K562 (cell line): ENCODE data around the gene FDPS. TPM values are rescaled to one million over a fixed set of nuclear protein-coding genes. Genes with fewer than 3 reads are reported as not detected.
A peak's percentile ranks its signal among the peaks of the same experiment; 100 is the strongest.

ENCODE experiments used
- ATAC-seq: fragments of 200-7000 bp; cut with Tn5 transposase; 3 replicates; pipeline ENCODE4 v1.9.1; 2020; ENCODE audit warnings: moderate library complexity
- BruUV-seq: library from RNA; stranded (reverse); fragments of 400-500 nt; replicated peaks from 2 replicates; lab custom pipeline; 2021; lab: Mats Ljungman, UMichigan
- CTCF ChIA-PET: fragments of 300-600 bp; formaldehyde crosslinking; extraction: SDS; loops from one replicate; lab custom pipeline; 2021; ENCODE audit warnings: low intra/inter-chr PET ratio; lab: Yijun Ruan, JAX
- POLR2A ChIA-PET: fragments of 300-600, 350-650 bp; sonication (Branson Sonifier 250); formaldehyde crosslinking; extraction: SDS; loops from one replicate; lab custom pipeline; 2021; ENCODE audit warnings: antibody characterized with exemption, inconsistent platforms; lab: Yijun Ruan, JAX
- DNase-seq, 4 experiments: peaks; one replicate each; pipeline versions ENCODE4 v3.0.0 to v3.0.0-alpha.2; 2011 to 2018; ENCODE audit warnings: low spot score in 3 of 4, mixed read lengths in 3 of 4; ENCODE audit errors: extremely low read depth in 1 of 4
- FAIRE-seq: peaks from 2 replicates; lab custom pipeline; 2011; peaks lifted over from hg19 to GRCh38; lab: Jason Lieb, UNC
- H2AFZ ChIP-seq: 2 replicates; pipeline ENCODE4 v1.6.0; 2011; ENCODE audit warnings: low read depth, low read length, control low read depth, inconsistent platforms
- H3K27ac ChIP-seq: fragments of 200-600 bp; 3 replicates; pipeline ENCODE4 v1.8.0; 2011; ENCODE audit warnings: low read depth, mild to moderate bottlenecking, control low read depth, inconsistent platforms, low read length, moderate library complexity, mixed read lengths; ENCODE audit errors: extremely low read depth
- H3K27me3 ChIP-seq, 2 experiments: fragments of 300-600 bp in 1 of 2; 2 replicates in 1 of 2; 3 replicates in 1 of 2; pipeline versions ENCODE4 v1.6.0 to v1.8.0; 2011; ENCODE audit warnings: inconsistent platforms in 2 of 2, low read length in 2 of 2, mild to moderate bottlenecking in 1 of 2, mixed read lengths in 1 of 2, moderate library complexity in 1 of 2; ENCODE audit not compliant: control insufficient read depth in 2 of 2, insufficient read depth in 2 of 2
- H3K36me3 ChIP-seq: fragments of 300-600 bp; 3 replicates; pipeline ENCODE4 v1.8.0; 2011; ENCODE audit warnings: mild to moderate bottlenecking, low read length, inconsistent platforms; ENCODE audit not compliant: control insufficient read depth, insufficient read depth
- H3K4me1 ChIP-seq, 2 experiments: fragments of 200-600 bp in 1 of 2; replicated peaks in 1 of 2; 2 replicates in 1 of 2; 3 replicates in 1 of 2; pipeline versions ENCODE4 v1.5.1 to v1.8.0; 2011; ENCODE audit warnings: inconsistent platforms in 2 of 2, low read length in 2 of 2, mild to moderate bottlenecking in 1 of 2, mixed read lengths in 1 of 2, moderate library complexity in 1 of 2; ENCODE audit not compliant: control insufficient read depth in 2 of 2, insufficient read depth in 2 of 2
- H3K4me2 ChIP-seq: 2 replicates; pipeline ENCODE4 v1.6.1; 2011; ENCODE audit warnings: low read length, control low read depth, inconsistent platforms, mixed read lengths; ENCODE audit not compliant: insufficient read depth
- H3K4me3 ChIP-seq: fragments of 200-600 bp; sonication (generic), shearing (Covaris generic); 2 replicates; pipeline ENCODE4 v1.5.1; 2016; ENCODE audit warnings: control low read depth, inconsistent platforms
- H3K79me2 ChIP-seq: fragments of 200-600 bp; 3 replicates; pipeline ENCODE4 v1.8.0; 2011; ENCODE audit warnings: low read length, inconsistent platforms; ENCODE audit not compliant: control insufficient read depth, insufficient read depth
- H3K9ac ChIP-seq, 2 experiments: 2 replicates each; pipeline versions ENCODE4 v1.6.0 to v1.6.1; 2011; ENCODE audit warnings: low read depth in 2 of 2, low read length in 2 of 2, control low read depth in 1 of 2, inconsistent platforms in 1 of 2, mild to moderate bottlenecking in 1 of 2, mixed read lengths in 1 of 2; ENCODE audit not compliant: insufficient read depth in 1 of 2
- H3K9me1 ChIP-seq: one replicate; pipeline ENCODE4 v1.6.0; 2011; ENCODE audit warnings: inconsistent platforms, mild to moderate bottlenecking, low read length, moderate library complexity; ENCODE audit not compliant: control insufficient read depth, insufficient read depth
- H3K9me3 ChIP-seq: replicated peaks from 2 replicates; pipeline ENCODE4 v1.5.1; 2011; ENCODE audit warnings: low read depth, low read length, inconsistent platforms; ENCODE audit not compliant: control insufficient read depth, insufficient read depth
- H4K20me1 ChIP-seq: replicated peaks from 2 replicates; pipeline ENCODE4 v1.6.1; 2011; ENCODE audit warnings: low read length, inconsistent platforms, mixed read lengths; ENCODE audit not compliant: control insufficient read depth, insufficient read depth
- ETV5 ChIP-seq: sonication (generic); formaldehyde crosslinking; IDR thresholded peaks from 2 replicates; pipeline ENCODE4 v1.4.0; 2020; ENCODE audit warnings: low read depth, mild to moderate bottlenecking, missing genetic modification reagents
- GATA2 ChIP-seq: sonication (generic); formaldehyde crosslinking; IDR thresholded peaks from 2 replicates; pipeline ENCODE4 v1.4.0; 2020; ENCODE audit warnings: mild to moderate bottlenecking, missing genetic modification reagents
- ZFX ChIP-seq: sonication (generic); formaldehyde crosslinking; IDR thresholded peaks from 2 replicates; pipeline ENCODE4 v1.8.0; 2022; ENCODE audit warnings: mild to moderate bottlenecking, missing genetic modification reagents, moderate library complexity
- WGBS: fragments of 100-300 bp; shearing (Covaris generic); methylation state at CpG from one replicate; pipeline ENCODE4 v1.1.6; 2016; ENCODE audit warnings: low coverage, mixed read lengths; ENCODE audit not compliant: insufficient coverage; ENCODE audit errors: missing lambda C conversion rate; 5-methylcytosine and 5-hydroxymethylcytosine counted together
- in situ Hi-C: fragments of 300-500 bp; cut with MboI; formaldehyde crosslinking; loops from 4 replicates; pipeline ENCODE4 v1.15.0; 2018; ENCODE audit warnings: inconsistent platforms, mixed read lengths
- intact Hi-C: fragments of 100-400 bp; cut with micrococcal nuclease; formaldehyde crosslinking; loops from 2 replicates; pipeline ENCODE4 v1.14.2; 2022
- polyA plus RNA-seq, 8 experiments: library from polyadenylated mRNA; depleted of rRNA in 4 of 8; stranded (reverse) in 5 of 8; unstranded in 3 of 8; fragments of >200 nt; fragmentation: Nextera tagmentation in 2 of 8; fragmentation: Illumina TruSeq in 1 of 8; extraction: Ambion mirVana in 2 of 8; extraction: Trizol in 1 of 8; gene quantifications; 2 replicates each; pipeline versions ENCODE4 v1.2.1 to v1.2.3, GENCODE V29; 2011 to 2014; ENCODE audit warnings: inconsistent platforms in 1 of 8, missing spikeins in 1 of 8
- total RNA-seq, 7 experiments: library from RNA; depleted of rRNA in 6 of 7; stranded (reverse); fragments of >200 nt in 6 of 7; fragmentation: Illumina TruSeq in 2 of 7; extraction: Trizol in 2 of 7; gene quantifications; 2 replicates each; pipeline versions ENCODE4 v1.2.1 to v1.2.3, GENCODE V29; 2011 to 2021; ENCODE audit warnings: low replicate concordance in 1 of 7
- TF ChIP-seq, protein P1 (sequence below): sonication (generic); formaldehyde crosslinking; IDR thresholded peaks from 2 replicates; pipeline ENCODE4 v1.9.0; 2022; ENCODE audit warnings: mild to moderate bottlenecking, missing genetic modification reagents
- TF ChIP-seq, protein P2 (sequence below), 2 experiments: fragments of 200-800 bp in 1 of 2; sonication (Bioruptor generic) in 1 of 2; sonication (generic) in 1 of 2; formaldehyde crosslinking in 1 of 2; IDR thresholded peaks in 1 of 2; conservative IDR thresholded peaks in 1 of 2; 2 replicates each; pipeline versions ENCODE4 v1.5.0 to v1.6.1; 2016 to 2020; ENCODE audit warnings: missing compliant biosample characterization in 1 of 2, missing genetic modification characterization in 1 of 2, missing genetic modification reagents in 1 of 2
- TF ChIP-seq, protein P3 (sequence below): sonication (generic); formaldehyde crosslinking; IDR thresholded peaks from 2 replicates; pipeline ENCODE4 v1.8.0; 2022; ENCODE audit warnings: mild to moderate bottlenecking, low read depth, missing genetic modification reagents
- TF ChIP-seq, protein P4 (sequence below): fragments of 450-650 bp; conservative IDR thresholded peaks from 2 replicates; pipeline ENCODE4 v1.6.1; 2016; ENCODE audit warnings: missing genetic modification characterization, low read depth, mild to moderate bottlenecking, missing compliant biosample characterization, moderate library complexity
- TF ChIP-seq, protein P5 (sequence below): sonication (generic); formaldehyde crosslinking; IDR thresholded peaks from 2 replicates; pipeline ENCODE4 v1.8.1; 2023; ENCODE audit warnings: missing genetic modification reagents, mild to moderate bottlenecking, borderline replicate concordance

FDPS gene
- total and polyA plus RNA-seq, 9 of the 15 experiments (the other 6 are each of a cell fraction or from before 2014, with no cell fraction given) = 247 to 884 (median 360) TPM

DNA sequence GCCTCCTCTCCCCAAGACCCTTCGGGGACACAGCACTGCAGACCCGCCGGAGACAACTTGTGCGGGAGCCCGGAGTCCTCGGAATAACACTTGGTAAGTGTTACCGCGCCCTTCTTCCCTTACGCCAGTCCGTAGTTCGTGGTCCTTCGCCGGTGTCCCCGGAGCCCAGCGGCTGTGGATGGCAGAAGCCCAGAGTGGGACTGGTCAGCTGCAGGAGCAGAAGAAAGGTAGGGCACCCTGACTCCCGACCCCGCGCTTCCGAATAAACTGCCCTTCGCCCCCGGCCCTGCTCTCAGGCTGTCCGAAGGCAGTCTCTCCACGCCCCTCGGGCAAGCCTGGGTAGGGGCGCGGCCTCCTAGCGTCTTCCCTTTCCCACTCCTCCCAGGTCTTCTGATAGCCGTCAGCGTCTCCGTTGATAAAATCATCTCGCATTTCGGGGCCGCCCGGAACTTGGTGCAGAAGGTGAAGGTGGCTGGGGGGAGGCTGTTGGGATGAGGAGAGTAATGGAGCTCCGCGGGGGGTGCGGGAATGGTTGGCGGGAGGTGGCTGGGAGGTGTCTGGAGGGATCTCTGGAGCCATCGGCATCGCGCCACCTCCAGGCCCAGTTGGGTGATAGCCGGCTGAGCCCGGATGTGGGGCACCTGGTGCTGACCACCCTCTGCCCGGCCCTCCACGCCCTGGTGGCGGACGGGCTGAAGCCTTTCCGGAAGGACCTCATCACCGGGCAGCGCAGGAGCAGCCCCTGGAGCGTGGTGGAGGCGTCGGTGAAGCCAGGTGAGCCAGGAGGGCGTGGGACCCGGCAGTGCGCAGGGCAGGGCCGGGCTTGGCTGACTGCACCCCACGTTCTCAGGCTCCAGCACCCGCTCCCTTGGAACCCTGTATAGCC lies 16.3 kb downstream of the FDPS start:
- peak overlapping the region; percentile 60 for H3K4me3 ChIP-seq
- peak; percentile 72 to 79 (median 74) for DNase-seq
- H3K27me3 ChIP-seq = no peaks in the 10 kb centered on the region
- H4K20me1 ChIP-seq = peaks cover 10% of the 10 kb centered on the region; the same call in 1 of the 2 replicates
- intact Hi-C loops = loop anchor here (10.0 kb wide), 1 partner anchor 270 kb away; no protein-coding TSS in a partner anchor
- in situ Hi-C loops = loop anchor here (25.0 kb wide), 1 partner anchor 1412 kb away; the partner anchor contains the start of genes ISG20L2, METTL25B and MRPL24
- H3K4me1 ChIP-seq = peaks cover 17 to 67% of the 10 kb centered on the region in 2 experiments; a peak in 4 of 5 replicates
- peak; percentile 56 for FAIRE-seq
- peaks cover 4% of the 10 kb centered on the region for H3K9me1 ChIP-seq
- ATAC-seq = peak; percentile 48
- ChIA-PET CTCF (interaction anchor here (0.6 to 5.0 kb wide), 3 partner anchors 74 to 283 kb away, joined by 4 to 38 read pairs (median 7); no protein-coding TSS in a partner anchor), POLR2A (interaction anchor here (0.8 to 5.7 kb wide), 6 partner anchors 9 to 74 kb away, joined by 3 to 30 read pairs (median 4); partner anchors contain the start of gene SCAMP3)
- peak overlapping the region; percentile 53 for H3K27ac ChIP-seq
- 4% methylated on average over 55 of the region's 59 CpGs for WGBS
- H2AFZ ChIP-seq = peak overlapping the region; percentile 80
- H3K79me2 ChIP-seq = peaks cover 19% of the 10 kb centered on the region
- H3K36me3 ChIP-seq = peaks cover 42% of the 10 kb centered on the region; the same call in 2 of the 3 replicates
- peak overlapping the region; percentile 93 for H3K4me2 ChIP-seq
- peak overlapping the region; percentile 65 to 95 for H3K9ac ChIP-seq
- BruUV-seq = TSS peak; percentile 46
- no peaks in the 10 kb centered on the region for H3K9me3 ChIP-seq
- TF ChIP-seq, protein P1, sequence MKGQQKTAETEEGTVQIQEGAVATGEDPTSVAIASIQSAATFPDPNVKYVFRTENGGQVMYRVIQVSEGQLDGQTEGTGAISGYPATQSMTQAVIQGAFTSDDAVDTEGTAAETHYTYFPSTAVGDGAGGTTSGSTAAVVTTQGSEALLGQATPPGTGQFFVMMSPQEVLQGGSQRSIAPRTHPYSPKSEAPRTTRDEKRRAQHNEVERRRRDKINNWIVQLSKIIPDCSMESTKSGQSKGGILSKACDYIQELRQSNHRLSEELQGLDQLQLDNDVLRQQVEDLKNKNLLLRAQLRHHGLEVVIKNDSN = no peak
- TF ChIP-seq, protein P2, sequence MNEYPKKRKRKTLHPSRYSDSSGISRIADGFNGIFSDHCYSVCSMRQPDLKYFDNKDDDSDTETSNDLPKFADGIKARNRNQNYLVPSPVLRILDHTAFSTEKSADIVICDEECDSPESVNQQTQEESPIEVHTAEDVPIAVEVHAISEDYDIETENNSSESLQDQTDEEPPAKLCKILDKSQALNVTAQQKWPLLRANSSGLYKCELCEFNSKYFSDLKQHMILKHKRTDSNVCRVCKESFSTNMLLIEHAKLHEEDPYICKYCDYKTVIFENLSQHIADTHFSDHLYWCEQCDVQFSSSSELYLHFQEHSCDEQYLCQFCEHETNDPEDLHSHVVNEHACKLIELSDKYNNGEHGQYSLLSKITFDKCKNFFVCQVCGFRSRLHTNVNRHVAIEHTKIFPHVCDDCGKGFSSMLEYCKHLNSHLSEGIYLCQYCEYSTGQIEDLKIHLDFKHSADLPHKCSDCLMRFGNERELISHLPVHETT (CRISPR knock-in tag; conservative IDR thresholded peaks at IDR 0.05 in 1 of 2, IDR thresholded peaks at IDR 0.05 in 1 of 2) = peak in 1 of 2 experiments; percentile 38; a peak in 1 of 4 replicates
- TF ChIP-seq, protein P3, sequence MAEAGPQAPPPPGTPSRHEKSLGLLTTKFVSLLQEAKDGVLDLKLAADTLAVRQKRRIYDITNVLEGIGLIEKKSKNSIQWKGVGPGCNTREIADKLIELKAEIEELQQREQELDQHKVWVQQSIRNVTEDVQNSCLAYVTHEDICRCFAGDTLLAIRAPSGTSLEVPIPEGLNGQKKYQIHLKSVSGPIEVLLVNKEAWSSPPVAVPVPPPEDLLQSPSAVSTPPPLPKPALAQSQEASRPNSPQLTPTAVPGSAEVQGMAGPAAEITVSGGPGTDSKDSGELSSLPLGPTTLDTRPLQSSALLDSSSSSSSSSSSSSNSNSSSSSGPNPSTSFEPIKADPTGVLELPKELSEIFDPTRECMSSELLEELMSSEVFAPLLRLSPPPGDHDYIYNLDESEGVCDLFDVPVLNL (CRISPR knock-in tag) = peak; percentile 48; the same call in 1 of the 2 replicates
- TF ChIP-seq, protein P4, sequence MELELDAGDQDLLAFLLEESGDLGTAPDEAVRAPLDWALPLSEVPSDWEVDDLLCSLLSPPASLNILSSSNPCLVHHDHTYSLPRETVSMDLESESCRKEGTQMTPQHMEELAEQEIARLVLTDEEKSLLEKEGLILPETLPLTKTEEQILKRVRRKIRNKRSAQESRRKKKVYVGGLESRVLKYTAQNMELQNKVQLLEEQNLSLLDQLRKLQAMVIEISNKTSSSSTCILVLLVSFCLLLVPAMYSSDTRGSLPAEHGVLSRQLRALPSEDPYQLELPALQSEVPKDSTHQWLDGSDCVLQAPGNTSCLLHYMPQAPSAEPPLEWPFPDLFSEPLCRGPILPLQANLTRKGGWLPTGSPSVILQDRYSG (tag) = no peak
- TF ChIP-seq GATA2 (CRISPR knock-in tag) (peak; percentile 65; the same call in 1 of the 2 replicates), ZFX (peak; percentile 20), ETV5 (peak; percentile 30; the same call in 1 of the 2 replicates)
- TF ChIP-seq, protein P5, sequence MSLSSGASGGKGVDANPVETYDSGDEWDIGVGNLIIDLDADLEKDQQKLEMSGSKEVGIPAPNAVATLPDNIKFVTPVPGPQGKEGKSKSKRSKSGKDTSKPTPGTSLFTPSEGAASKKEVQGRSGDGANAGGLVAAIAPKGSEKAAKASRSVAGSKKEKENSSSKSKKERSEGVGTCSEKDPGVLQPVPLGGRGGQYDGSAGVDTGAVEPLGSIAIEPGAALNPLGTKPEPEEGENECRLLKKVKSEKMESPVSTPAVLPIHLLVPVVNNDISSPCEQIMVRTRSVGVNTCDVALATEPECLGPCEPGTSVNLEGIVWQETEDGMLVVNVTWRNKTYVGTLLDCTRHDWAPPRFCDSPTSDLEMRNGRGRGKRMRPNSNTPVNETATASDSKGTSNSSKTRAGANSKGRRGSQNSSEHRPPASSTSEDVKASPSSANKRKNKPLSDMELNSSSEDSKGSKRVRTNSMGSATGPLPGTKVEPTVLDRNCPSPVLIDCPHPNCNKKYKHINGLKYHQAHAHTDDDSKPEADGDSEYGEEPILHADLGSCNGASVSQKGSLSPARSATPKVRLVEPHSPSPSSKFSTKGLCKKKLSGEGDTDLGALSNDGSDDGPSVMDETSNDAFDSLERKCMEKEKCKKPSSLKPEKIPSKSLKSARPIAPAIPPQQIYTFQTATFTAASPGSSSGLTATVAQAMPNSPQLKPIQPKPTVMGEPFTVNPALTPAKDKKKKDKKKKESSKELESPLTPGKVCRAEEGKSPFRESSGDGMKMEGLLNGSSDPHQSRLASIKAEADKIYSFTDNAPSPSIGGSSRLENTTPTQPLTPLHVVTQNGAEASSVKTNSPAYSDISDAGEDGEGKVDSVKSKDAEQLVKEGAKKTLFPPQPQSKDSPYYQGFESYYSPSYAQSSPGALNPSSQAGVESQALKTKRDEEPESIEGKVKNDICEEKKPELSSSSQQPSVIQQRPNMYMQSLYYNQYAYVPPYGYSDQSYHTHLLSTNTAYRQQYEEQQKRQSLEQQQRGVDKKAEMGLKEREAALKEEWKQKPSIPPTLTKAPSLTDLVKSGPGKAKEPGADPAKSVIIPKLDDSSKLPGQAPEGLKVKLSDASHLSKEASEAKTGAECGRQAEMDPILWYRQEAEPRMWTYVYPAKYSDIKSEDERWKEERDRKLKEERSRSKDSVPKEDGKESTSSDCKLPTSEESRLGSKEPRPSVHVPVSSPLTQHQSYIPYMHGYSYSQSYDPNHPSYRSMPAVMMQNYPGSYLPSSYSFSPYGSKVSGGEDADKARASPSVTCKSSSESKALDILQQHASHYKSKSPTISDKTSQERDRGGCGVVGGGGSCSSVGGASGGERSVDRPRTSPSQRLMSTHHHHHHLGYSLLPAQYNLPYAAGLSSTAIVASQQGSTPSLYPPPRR (CRISPR knock-in tag) = no peak
